ENCODE data around the gene C9orf50.

C9orf50 gene

GRCh38 chr9:129631674-129632129, 10.8 kb upstream of the C9orf50 start:
- no peak for DNase-seq (ENCODE audit: low read depth)

GRCh38 chr9:129630967-129631673, 10.2 kb upstream of the C9orf50 start:
- DNase-seq (ENCODE audit: low read depth), result no peak

GRCh38 chr9:129629251-129629820, 8.4 kb upstream of the C9orf50 start:
- no peak for DNase-seq (ENCODE audit: low read depth)

GRCh38 chr9:129628709-129629108, 7.8 kb upstream of the C9orf50 start:
- no peak for DNase-seq (ENCODE audit: low read depth)

- DNase-seq (ENCODE audit: low read depth), result no peak
Observed at GRCh38 chr9:129627556-129628440, 6.9 kb upstream of the C9orf50 start.

GRCh38 chr9:129626625-129627284, 5.9 kb upstream of the C9orf50 start:
- DNase-seq (ENCODE audit: low read depth), result no peak

GRCh38 chr9:129626079-129626624, 5.3 kb upstream of the C9orf50 start, which contains the start of gene NTMT1:
TSS of gene NTMT1 (plus strand) at chr9:129626163. CDS start at chr9:129632704, 6,541 bp downstream.
- DNase-seq (ENCODE audit: low read depth), result peak; percentile 86

- no peak for DNase-seq (ENCODE audit: low read depth)
Observed at GRCh38 chr9:129624947-129625346, 4.0 kb upstream of the C9orf50 start.

GRCh38 chr9:129624168-129624759, 3.4 kb upstream of the C9orf50 start:
- peak; percentile 57 for DNase-seq (ENCODE audit: low read depth)

- no peak for DNase-seq (ENCODE audit: low read depth)
Observed at GRCh38 chr9:129623331-129623730, 2.4 kb upstream of the C9orf50 start.

GRCh38 chr9:129619787-129620668, 873 bp downstream of the C9orf50 start:
- no peak for DNase-seq (ENCODE audit: low read depth)

GRCh38 chr9:129617167-129617566, 3.7 kb downstream of the C9orf50 start:
- no peak for DNase-seq (ENCODE audit: low read depth)

- no peak for DNase-seq (ENCODE audit: low read depth)
Observed at GRCh38 chr9:129615407-129616285, 5.3 kb downstream of the C9orf50 start.

GRCh38 chr9:129614932-129615331, 6.0 kb downstream of the C9orf50 start:
- DNase-seq (ENCODE audit: low read depth), result no peak

- no peak for DNase-seq (ENCODE audit: low read depth)
Observed at GRCh38 chr9:129613520-129614175, 7.3 kb downstream of the C9orf50 start.

GRCh38 chr9:129612815-129613519, 7.9 kb downstream of the C9orf50 start:
- DNase-seq (ENCODE audit: low read depth), result no peak

GRCh38 chr9:129612123-129612522, 8.8 kb downstream of the C9orf50 start:
- no peak for DNase-seq (ENCODE audit: low read depth)

GRCh38 chr9:129611307-129611800, 9.5 kb downstream of the C9orf50 start:
- no peak for DNase-seq (ENCODE audit: low read depth)
